Vagina (tissue), 2 donors: ENCODE results near the gene GFOD1. TPM values are rescaled to one million over a fixed set of nuclear protein-coding genes. Genes with fewer than 3 reads are reported as not detected.
"Not testable (repeated sequence)": the region's sequence is repeated elsewhere in the genome, so short reads cannot be mapped to it uniquely, and the experiment has no call there.

ENCODE experiments used
- DNase-seq, 2 donors: peaks; one replicate each; pipeline ENCODE4 v3.0.0-alpha.2; 2017; ENCODE audit errors: extremely low spot score in 2 of 2
- H3K27ac ChIP-seq: fragments of 200-600 bp; sonication (generic); one replicate; pipeline ENCODE4 v1.5.1; 2019
- H3K27me3 ChIP-seq: fragments of 200-600 bp; sonication (generic); one replicate; pipeline ENCODE4 v1.5.1; 2019
- H3K36me3 ChIP-seq, 2 donors: fragments of 200-600 bp; sonication (generic); one replicate each; pipeline ENCODE4 v1.5.1; 2017 to 2019
- H3K4me1 ChIP-seq: fragments of 200-600 bp; sonication (generic); one replicate; pipeline ENCODE4 v1.5.1; 2019
- H3K4me3 ChIP-seq, 2 donors: fragments of 200-600 bp; sonication (generic); 1 replicate in 1 of 2; 2 replicates in 1 of 2; pipeline ENCODE4 v1.5.1; 2016 to 2019
- H3K9me3 ChIP-seq: fragments of 200-600 bp; sonication (generic); one replicate; pipeline ENCODE4 v1.5.1; 2019
- POLR2A ChIP-seq, 2 donors: fragments of 450-650 bp; IDR thresholded peaks; one replicate each; pipeline ENCODE4 v1.6.1; 2017; ENCODE audit warnings: antibody characterized with exemption in 2 of 2, mild to moderate bottlenecking in 2 of 2, moderate library complexity in 2 of 2
- POLR2AphosphoS5 ChIP-seq, 2 donors: sonication (generic); formaldehyde crosslinking; IDR thresholded peaks; one replicate each; pipeline ENCODE4 v1.9.0; 2017; ENCODE audit warnings: antibody characterized with exemption in 2 of 2, mild to moderate bottlenecking in 2 of 2, low read depth in 1 of 2; ENCODE audit not compliant: insufficient read depth in 1 of 2
- intact Hi-C: fragments of 100-400 bp; cut with DNase I; formaldehyde crosslinking; loops from one replicate; pipeline ENCODE4 v1.15.1; 2023
- total RNA-seq: library from RNA; depleted of rRNA; stranded (reverse); fragments of >200 nt; gene quantifications from one replicate; pipeline ENCODE4 v1.2.3, GENCODE V29; 2016
- TF ChIP-seq, protein P1 (sequence below), 3 experiments: fragments of 450-650 bp in 2 of 3; fragments of 200-600 bp in 1 of 3; sonication (generic) in 1 of 3; IDR thresholded peaks; one replicate each; pipeline ENCODE4 v1.5.1; 2017 to 2019; ENCODE audit warnings: antibody characterized with exemption in 3 of 3, mild to moderate bottlenecking in 2 of 3, moderate library complexity in 2 of 3

GFOD1 gene
- total RNA-seq, 1 donor from 2014 or later: 16.9 TPM

DNA sequence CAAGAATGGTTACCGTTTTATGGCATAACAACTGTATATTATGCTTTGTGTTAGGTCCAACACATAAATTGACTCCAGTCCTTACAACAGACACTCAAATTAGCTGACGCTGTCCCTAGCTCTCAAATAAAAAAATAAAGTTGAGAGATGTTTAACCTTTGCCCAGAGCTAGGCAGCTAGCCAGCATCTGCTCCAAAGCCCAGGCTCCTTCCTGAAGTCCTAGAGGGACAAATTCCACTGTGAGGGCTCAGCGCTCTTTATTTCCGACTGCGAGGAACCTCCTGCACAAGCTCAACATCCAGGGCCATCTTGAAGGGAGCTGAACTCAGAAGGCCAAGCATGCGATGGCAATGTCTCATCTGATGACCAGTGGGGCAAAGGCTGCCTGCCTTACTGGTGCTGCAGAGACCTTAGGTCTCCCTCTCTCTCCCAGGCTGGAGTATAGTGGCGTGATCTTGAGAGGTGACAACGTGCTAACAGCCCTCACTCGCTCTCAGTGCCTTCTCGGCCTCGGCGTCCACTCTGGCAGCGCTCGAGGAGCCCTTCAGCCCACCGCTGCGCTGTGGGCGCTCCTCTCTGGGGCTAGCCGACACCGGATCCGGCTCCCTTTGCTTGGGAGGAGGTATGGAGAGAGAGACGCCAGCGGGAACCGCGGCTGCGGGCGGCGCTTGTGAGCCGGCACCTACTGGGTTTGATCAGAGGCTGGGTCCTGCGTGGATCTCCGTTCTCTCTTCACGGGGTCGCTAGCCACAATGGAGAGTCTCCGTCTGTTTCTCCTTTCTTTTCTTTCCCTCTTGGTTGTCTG lies 24.7 kb upstream of the GFOD1 start:
- H3K4me1 ChIP-seq: peaks cover 11% of the 10 kb centered on the region
- no peaks in the 10 kb centered on the region for H3K36me3 ChIP-seq
- DNase-seq: no peak
- TF ChIP-seq, protein P1, sequence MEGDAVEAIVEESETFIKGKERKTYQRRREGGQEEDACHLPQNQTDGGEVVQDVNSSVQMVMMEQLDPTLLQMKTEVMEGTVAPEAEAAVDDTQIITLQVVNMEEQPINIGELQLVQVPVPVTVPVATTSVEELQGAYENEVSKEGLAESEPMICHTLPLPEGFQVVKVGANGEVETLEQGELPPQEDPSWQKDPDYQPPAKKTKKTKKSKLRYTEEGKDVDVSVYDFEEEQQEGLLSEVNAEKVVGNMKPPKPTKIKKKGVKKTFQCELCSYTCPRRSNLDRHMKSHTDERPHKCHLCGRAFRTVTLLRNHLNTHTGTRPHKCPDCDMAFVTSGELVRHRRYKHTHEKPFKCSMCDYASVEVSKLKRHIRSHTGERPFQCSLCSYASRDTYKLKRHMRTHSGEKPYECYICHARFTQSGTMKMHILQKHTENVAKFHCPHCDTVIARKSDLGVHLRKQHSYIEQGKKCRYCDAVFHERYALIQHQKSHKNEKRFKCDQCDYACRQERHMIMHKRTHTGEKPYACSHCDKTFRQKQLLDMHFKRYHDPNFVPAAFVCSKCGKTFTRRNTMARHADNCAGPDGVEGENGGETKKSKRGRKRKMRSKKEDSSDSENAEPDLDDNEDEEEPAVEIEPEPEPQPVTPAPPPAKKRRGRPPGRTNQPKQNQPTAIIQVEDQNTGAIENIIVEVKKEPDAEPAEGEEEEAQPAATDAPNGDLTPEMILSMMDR (IDR thresholded peaks at IDR 0.05): no peak
- TF ChIP-seq POLR2A (IDR thresholded peaks at IDR 0.05): no peak
- no peak for TF ChIP-seq POLR2AphosphoS5 (IDR thresholded peaks at IDR 0.05; ENCODE audit: insufficient read depth in 1 of 2, low read depth in 1 of 2)
- H3K9me3 ChIP-seq: no peaks in the 10 kb centered on the region
- H3K4me3 ChIP-seq: no peak overlapping the region
- no peaks in the 10 kb centered on the region for H3K27me3 ChIP-seq
- no peak overlapping the region for H3K27ac ChIP-seq
- intact Hi-C loops: no loop called here

DNA sequence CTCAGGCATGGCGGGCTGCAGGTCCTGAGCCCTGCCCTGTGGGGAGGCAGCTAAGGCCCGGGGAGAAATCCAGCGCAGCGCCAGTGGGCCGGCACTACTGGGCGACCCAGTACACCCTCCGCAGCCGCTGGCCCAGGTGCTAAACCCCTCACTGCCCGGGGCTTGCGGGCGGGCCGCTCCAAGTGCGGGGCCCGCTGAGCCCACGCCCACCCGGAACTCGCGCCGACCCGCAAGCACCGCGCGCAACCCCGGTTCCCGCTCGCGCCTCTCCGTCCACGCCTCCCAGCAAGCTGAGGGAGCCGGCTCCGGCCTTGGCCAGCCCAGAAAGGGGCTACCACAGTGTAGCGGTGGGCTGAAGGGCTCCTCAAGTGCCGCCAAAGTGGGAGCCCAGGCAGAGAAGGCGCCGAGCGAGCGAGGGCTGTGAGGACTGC lies 23.8 kb upstream of the GFOD1 start:
- H3K4me3 ChIP-seq, H3K9me3 ChIP-seq, intact Hi-C loops, H3K27ac ChIP-seq, H3K36me3 ChIP-seq, DNase-seq, H3K27me3 ChIP-seq: not testable (repeated sequence)
- H3K4me1 ChIP-seq: peaks cover 11% of the 10 kb centered on the region

DNA sequence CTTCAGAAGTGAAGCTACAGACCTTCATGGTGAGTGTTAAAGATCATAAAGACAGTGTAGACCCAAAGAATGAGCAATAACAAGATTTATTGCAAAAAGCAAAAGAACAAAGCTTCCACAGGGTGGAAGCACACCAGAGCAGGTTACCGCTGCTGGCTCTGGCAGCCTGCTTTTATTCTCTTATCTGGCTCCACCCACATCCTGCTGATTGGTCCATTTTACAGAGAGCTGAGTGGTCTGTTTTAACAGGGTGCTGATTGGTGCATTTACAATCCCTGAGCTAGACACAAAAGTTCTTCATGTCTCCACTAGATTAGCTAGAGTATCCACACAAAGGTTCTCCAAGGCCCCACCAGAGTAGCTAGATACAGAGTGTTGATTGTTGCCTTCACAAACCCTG lies 23.0 kb upstream of the GFOD1 start:
- H3K4me3 ChIP-seq, intact Hi-C loops, H3K36me3 ChIP-seq, H3K9me3 ChIP-seq, H3K27me3 ChIP-seq, DNase-seq, H3K27ac ChIP-seq: not testable (repeated sequence)
- H3K4me1 ChIP-seq: peaks cover 11% of the 10 kb centered on the region

DNA sequence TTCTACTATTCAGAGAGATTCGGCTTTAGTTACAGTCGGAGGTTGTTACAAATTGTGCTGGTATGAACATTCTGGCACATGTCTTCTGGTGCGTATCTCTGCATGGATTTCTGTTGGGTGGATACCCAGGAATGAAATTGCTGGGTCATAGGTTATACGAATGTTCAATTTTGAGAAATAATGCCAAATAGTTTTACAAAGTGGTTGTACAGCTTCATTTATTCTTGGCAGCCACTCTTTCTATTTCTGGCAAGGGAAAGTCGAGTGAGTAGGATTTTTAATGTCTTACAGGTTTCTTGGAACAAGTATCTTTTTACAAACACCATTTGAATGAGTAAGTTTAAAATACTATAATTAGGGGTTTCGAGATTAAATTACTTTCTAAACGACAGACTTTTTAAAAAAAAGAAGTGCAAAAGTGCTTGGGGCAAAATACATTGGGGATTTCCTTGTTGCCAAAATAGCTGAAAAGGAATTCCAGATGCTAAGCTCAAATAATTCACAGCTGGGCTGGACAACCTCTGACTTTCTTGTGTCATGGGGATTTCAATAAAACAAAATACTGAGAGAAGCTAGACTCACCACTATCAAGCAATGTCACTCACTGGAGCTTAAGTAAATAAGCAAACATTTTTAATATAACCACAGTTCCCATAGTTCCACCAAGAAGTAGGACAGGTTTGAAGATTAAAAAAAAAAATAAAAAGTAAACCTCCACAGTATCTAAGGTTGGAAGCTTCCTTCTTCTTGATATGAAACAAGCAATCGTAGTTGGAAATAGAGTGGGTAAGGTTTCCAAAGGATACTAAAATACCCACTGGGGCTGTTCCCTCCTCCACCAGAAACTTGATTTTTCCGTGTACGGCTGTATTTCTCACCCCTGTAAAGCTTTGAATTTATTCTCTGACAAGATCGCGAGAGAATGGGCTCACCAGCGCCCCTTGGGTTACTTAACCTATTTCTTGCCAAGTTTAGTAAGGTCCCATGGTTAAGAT lies 21.6 kb upstream of the GFOD1 start:
- Histone ChIP-seq H3K9me3 (no peaks in the 10 kb centered on the region), H3K4me1 (peaks cover 11% of the 10 kb centered on the region), H3K27ac (no peak overlapping the region), H3K27me3 (no peaks in the 10 kb centered on the region), H3K4me3 (no peak overlapping the region), H3K36me3 (no peaks in the 10 kb centered on the region)
- no peak for DNase-seq
- TF ChIP-seq POLR2A (IDR thresholded peaks at IDR 0.05) (no peak), POLR2AphosphoS5 (IDR thresholded peaks at IDR 0.05; ENCODE audit: insufficient read depth in 1 of 2, low read depth in 1 of 2) (no peak)
- TF ChIP-seq, protein P1 (IDR thresholded peaks at IDR 0.05): no peak
- intact Hi-C loops: no loop called here

DNA sequence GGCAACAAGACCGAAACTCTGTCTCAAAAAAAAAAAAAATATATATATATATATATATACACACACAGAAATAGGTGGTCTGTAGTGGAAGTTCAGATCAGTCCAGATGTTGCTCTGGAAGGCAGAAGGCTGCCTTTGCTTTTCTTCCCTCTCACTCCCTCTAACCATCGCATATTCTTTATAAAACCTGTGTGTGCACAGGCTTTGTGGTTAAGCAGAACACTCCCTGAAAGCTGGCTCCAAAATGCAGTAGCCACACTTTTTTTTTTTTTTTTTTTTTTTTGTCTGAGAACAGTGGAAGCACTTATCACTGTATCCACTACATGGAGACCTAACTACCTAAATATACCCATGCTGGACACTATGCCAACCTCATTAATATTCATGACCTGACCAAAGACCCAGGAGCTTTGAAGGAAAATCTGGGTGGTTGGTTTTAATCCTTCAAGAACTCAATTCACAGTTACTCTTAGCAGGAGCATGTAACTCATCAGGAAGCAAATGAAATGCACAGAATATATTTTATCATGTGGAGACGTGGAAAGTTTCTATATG lies 20.0 kb upstream of the GFOD1 start:
- TF ChIP-seq, protein P1 (IDR thresholded peaks at IDR 0.05): no peak
- TF ChIP-seq POLR2AphosphoS5 (IDR thresholded peaks at IDR 0.05; ENCODE audit: insufficient read depth in 1 of 2, low read depth in 1 of 2) (no peak), POLR2A (IDR thresholded peaks at IDR 0.05) (no peak)
- no peak overlapping the region for H3K4me3 ChIP-seq
- no peaks in the 10 kb centered on the region for H3K27me3 ChIP-seq
- no peaks in the 10 kb centered on the region for H3K9me3 ChIP-seq
- H3K36me3 ChIP-seq: no peaks in the 10 kb centered on the region
- no peak overlapping the region for H3K27ac ChIP-seq
- intact Hi-C loops: no loop called here
- no peak for DNase-seq
- H3K4me1 ChIP-seq: peaks cover 11% of the 10 kb centered on the region
